Retinal pigment epithelial cell (primary cell): ENCODE measurements around the gene TAF4B.
"Not testable (repeated sequence)": the region's sequence is repeated elsewhere in the genome, so short reads cannot be mapped to it uniquely, and the experiment has no call there.

ENCODE experiments used
- DNase-seq: peaks from one replicate; pipeline ENCODE4 v3.0.0-alpha.2; 2010; ENCODE audit warnings: low read depth
- H3K4me3 ChIP-seq: 2 replicates; pipeline ENCODE4 v1.5.1; 2011; ENCODE audit warnings: mild to moderate bottlenecking, low read length, control low read depth, moderate library complexity
- CTCF ChIP-seq: conservative IDR thresholded peaks from 2 replicates; pipeline ENCODE4 v1.5.1; 2011; ENCODE audit warnings: low read depth, low read length, control low read depth, inconsistent platforms

TAF4B gene

GRCh38 chr18:26225022-26225693 lies 1.1 kb upstream of the TAF4B start:
- no peak for DNase-seq
- TF ChIP-seq CTCF, result no peak
- H3K4me3 ChIP-seq, result no peak overlapping the region

- DNase-seq, result no peak
- no peak for TF ChIP-seq CTCF
- H3K4me3 ChIP-seq, result peak overlapping the region; percentile 74
Measured at GRCh38 chr18:26225915-26226228, 373 bp upstream of the TAF4B start.

- no peak for DNase-seq
- peak overlapping the region; percentile 74 for H3K4me3 ChIP-seq
- TF ChIP-seq CTCF, result no peak
Measured at GRCh38 chr18:26227051-26227670, 916 bp downstream of the TAF4B start.

- no peak for TF ChIP-seq CTCF
- H3K4me3 ChIP-seq, result no peak overlapping the region
- DNase-seq, result no peak
Measured at GRCh38 chr18:26228562-26229260, 2.5 kb downstream of the TAF4B start.

GRCh38 chr18:26230497-26230896 lies 4.3 kb downstream of the TAF4B start:
- no peak for TF ChIP-seq CTCF
- DNase-seq, result no peak

GRCh38 chr18:26233208-26233607 lies 7.0 kb downstream of the TAF4B start:
- TF ChIP-seq CTCF, result no peak
- no peak overlapping the region for H3K4me3 ChIP-seq
- no peak for DNase-seq

More at GRCh38 chr18:26230497-26230896, 4.3 kb downstream of the TAF4B start:
- no peak overlapping the region for H3K4me3 ChIP-seq

GRCh38 chr18:26237363-26237762 lies 11.1 kb downstream of the TAF4B start:
- DNase-seq, H3K4me3 ChIP-seq: not testable (repeated sequence)

- not testable (repeated sequence) for DNase-seq, H3K4me3 ChIP-seq
Measured at GRCh38 chr18:26238718-26239117, 12.5 kb downstream of the TAF4B start.

- DNase-seq, H3K4me3 ChIP-seq: not testable (repeated sequence)
Measured at GRCh38 chr18:26242392-26242791, 16.1 kb downstream of the TAF4B start.

GRCh38 chr18:26245434-26245833 lies 19.2 kb downstream of the TAF4B start:
- H3K4me3 ChIP-seq, DNase-seq: not testable (repeated sequence)
